Bone marrow (tissue), 2 donors: ENCODE data around the gene ZMYND8.
"Not testable (repeated sequence)": the region's sequence is repeated elsewhere in the genome, so short reads cannot be mapped to it uniquely, and the experiment has no call there.

Source experiments
- DNase-seq, 2 donors: peaks; one replicate each; lab custom pipeline; 2025; lab: John Stamatoyannopoulos, UW

The ZMYND8 gene

GRCh38 chr20:47370850-47371782 lies 14.6 kb upstream of the ZMYND8 start:
- DNase-seq, result no peak

GRCh38 chr20:47370214-47370613 lies 13.7 kb upstream of the ZMYND8 start:
- no peak for DNase-seq

GRCh38 chr20:47368301-47368700 lies 11.8 kb upstream of the ZMYND8 start:
- no peak for DNase-seq

GRCh38 chr20:47366301-47366700 lies 9.8 kb upstream of the ZMYND8 start:
- DNase-seq, result not testable (repeated sequence)

- no peak for DNase-seq
Observed at GRCh38 chr20:47365023-47365764, 8.7 kb upstream of the ZMYND8 start.

- no peak for DNase-seq
Observed at GRCh38 chr20:47362361-47363219, 6.1 kb upstream of the ZMYND8 start.

GRCh38 chr20:47361057-47361915 lies 4.8 kb upstream of the ZMYND8 start:
- no peak for DNase-seq

- DNase-seq, result peak; percentile 49 to 60
Observed at GRCh38 chr20:47360297-47361056, 4.0 kb upstream of the ZMYND8 start.

- DNase-seq, result no peak
Observed at GRCh38 chr20:47359530-47360296, 3.2 kb upstream of the ZMYND8 start.

GRCh38 chr20:47358672-47359529 lies 2.4 kb upstream of the ZMYND8 start:
- no peak for DNase-seq

GRCh38 chr20:47358039-47358671 lies 1.7 kb upstream of the ZMYND8 start:
- no peak for DNase-seq

- DNase-seq, result peak; percentile 62 to 79
Observed at GRCh38 chr20:47357296-47358038, 968 bp upstream of the ZMYND8 start.

GRCh38 chr20:47356220-47356525 lies 326 bp downstream of the ZMYND8 start:
- DNase-seq, result no peak

GRCh38 chr20:47355489-47356219 lies 845 bp downstream of the ZMYND8 start:
- no peak for DNase-seq

GRCh38 chr20:47354714-47355488 lies 1.6 kb downstream of the ZMYND8 start:
- no peak for DNase-seq

- no peak for DNase-seq
Observed at GRCh38 chr20:47354464-47354713, 2.1 kb downstream of the ZMYND8 start.
